GM23248 (cell line): ENCODE data around the gene GHITM.

ENCODE experiments used
- EZH2 ChIP-seq: fragments of 200-600 bp; sonication (generic); IDR thresholded peaks from 2 replicates; pipeline ENCODE4 v1.6.1; 2018; ENCODE audit warnings: antibody characterized with exemption, mild to moderate bottlenecking; ENCODE audit not compliant: insufficient read depth, poor library complexity, severe bottlenecking
- EZH2phosphoT487 ChIP-seq: fragments of 200-600 bp; sonication (generic); IDR thresholded peaks from 2 replicates; pipeline ENCODE4 v1.6.1; 2018; ENCODE audit warnings: antibody characterized with exemption, moderate library complexity, mild to moderate bottlenecking, low read depth; ENCODE audit not compliant: insufficient read depth

DNA sequence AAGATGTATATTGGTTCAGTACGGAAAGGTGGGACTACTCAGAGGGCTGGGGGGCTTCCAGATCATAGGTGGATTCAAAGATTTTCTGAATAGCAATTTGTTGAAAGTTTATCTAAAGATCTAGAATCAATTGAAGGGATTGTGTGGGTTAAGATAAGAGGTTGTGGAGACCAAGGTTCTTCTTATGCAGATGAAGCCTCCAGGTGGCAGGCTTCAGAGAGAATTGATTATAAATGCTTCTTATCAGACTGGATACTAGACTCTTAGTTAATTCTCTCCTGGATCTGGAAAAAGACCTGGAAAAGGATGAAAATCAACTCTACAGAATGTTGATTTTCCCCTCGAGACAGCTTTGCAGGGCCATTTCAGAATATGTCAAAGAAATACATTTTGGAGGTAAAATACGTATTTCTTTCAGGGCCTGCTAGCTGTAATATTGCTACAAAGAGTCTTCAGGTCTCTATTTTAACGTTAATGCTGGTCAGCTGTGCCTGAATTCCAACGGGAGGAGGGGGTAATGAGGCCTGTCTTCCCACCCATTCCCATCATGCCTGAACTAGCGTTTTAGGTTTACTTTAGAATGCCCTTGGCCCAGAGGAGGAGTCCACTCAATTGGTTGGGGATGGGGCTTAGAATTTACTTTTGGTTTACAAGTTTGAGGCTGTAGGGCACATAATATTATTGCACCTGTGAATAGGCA is 21.5 kb downstream of the GHITM start:
- TF ChIP-seq EZH2phosphoT487 = no peak
- no peak for TF ChIP-seq EZH2
